ENCODE results near the gene RNH1. TPM values are rescaled to one million over a fixed set of nuclear protein-coding genes. Genes with fewer than 3 reads are reported as not detected.

RNH1 gene
- total RNA-seq, 1 experiment from 2014 or later, result 60.0 TPM

DNA sequence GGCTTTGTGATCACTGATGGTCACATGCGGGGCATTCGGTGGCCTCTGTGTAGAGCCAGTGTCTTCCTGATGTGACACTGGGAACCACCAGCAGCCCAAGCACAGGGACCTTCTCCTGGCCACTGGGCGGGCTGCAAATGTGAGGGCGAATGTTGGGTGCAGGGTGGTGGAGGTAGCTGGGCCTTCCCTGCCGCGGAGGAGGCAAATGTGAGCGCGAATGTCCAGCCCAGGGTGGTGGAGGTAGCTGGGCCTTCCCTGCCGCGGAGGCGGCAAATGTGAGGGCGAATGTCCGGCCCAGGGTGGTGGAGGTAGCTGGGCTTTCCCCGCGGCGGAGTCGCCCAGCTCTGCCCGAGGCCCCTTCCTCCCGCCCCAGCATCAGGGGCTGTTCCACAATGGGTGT, 33.6 kb downstream of the RNH1 start:
- H3T11ph ChIP-seq (ENCODE audit: low read length), result no peak overlapping the region
- H3K27me3 Mint-ChIP-seq (ENCODE audit: low read depth), result no peaks in the 10 kb centered on the region
- no peak overlapping the region for H3K4ac ChIP-seq (ENCODE audit: low read depth, low read length)
- H3K36me3 Mint-ChIP-seq (ENCODE audit: insufficient read depth in 1 of 3, low read depth in 3 of 3), result peaks cover 2 to 4% (median 3%) of the 10 kb centered on the region in 3 experiments; a peak in 4 of 7 replicates
- no peak overlapping the region for H2BK15ac ChIP-seq (ENCODE audit: low read depth, low read length)
- no peaks in the 10 kb centered on the region for H3K79me1 ChIP-seq (ENCODE audit: insufficient read depth, low read depth, low read length, poor library complexity, severe bottlenecking)
- H4K8ac ChIP-seq (replicated peaks; ENCODE audit: insufficient read length, low read depth, low read length), result no peak overlapping the region
- no peak overlapping the region for H2BK120ac ChIP-seq (ENCODE audit: low read depth, low read length, poor library complexity, severe bottlenecking)
- no peak overlapping the region for H3K14ac ChIP-seq (ENCODE audit: insufficient read depth, low read length)
- no peak overlapping the region for H3K23ac ChIP-seq (ENCODE audit: insufficient read length, low read depth, low read length)
- H3K4me3 Mint-ChIP-seq, result no peak overlapping the region
- H3K9me3 Mint-ChIP-seq, result no peaks in the 10 kb centered on the region
- H3K4me1 ChIP-seq (ENCODE audit: insufficient read depth, low read length), result peaks cover 4% of the 10 kb centered on the region; the same call in 1 of the 2 replicates
- no peak overlapping the region for H3K9ac ChIP-seq (ENCODE audit: extremely low read depth, insufficient read length, low read length)
- H3K4me2 ChIP-seq (ENCODE audit: insufficient read depth, insufficient read length, low read length), result no peak overlapping the region
- no peak for DNase-seq
- no peak overlapping the region for H4K91ac ChIP-seq (ENCODE audit: insufficient read length, low read depth, low read length)
- no peak overlapping the region for H2BK12ac ChIP-seq (ENCODE audit: insufficient read length, low read depth, low read length)
- H3K4me1 Mint-ChIP-seq, result peaks cover 15 to 31% of the 10 kb centered on the region in 2 experiments
- H3K27me3 ChIP-seq (ENCODE audit: insufficient read depth, low read length), result no peaks in the 10 kb centered on the region
- no peak overlapping the region for H3K18ac ChIP-seq (ENCODE audit: insufficient read length, low read depth, low read length)
- no peak overlapping the region for H2BK20ac ChIP-seq (ENCODE audit: low read depth, low read length, poor library complexity, severe bottlenecking)
- no CpG with 5 or more reads among the region's 19 CpGs for WGBS (ENCODE audit: extremely low coverage, insufficient read length, low lambda C conversion rate)
- no peak overlapping the region for H2AK5ac ChIP-seq (ENCODE audit: insufficient read length, low read length)
- H3K56ac ChIP-seq (ENCODE audit: insufficient read length, low read depth, low read length), result no peak overlapping the region
- no peaks in the 10 kb centered on the region for H3K9me3 ChIP-seq (ENCODE audit: control insufficient read depth, low read depth, low read length)
- TF ChIP-seq, protein P1, sequence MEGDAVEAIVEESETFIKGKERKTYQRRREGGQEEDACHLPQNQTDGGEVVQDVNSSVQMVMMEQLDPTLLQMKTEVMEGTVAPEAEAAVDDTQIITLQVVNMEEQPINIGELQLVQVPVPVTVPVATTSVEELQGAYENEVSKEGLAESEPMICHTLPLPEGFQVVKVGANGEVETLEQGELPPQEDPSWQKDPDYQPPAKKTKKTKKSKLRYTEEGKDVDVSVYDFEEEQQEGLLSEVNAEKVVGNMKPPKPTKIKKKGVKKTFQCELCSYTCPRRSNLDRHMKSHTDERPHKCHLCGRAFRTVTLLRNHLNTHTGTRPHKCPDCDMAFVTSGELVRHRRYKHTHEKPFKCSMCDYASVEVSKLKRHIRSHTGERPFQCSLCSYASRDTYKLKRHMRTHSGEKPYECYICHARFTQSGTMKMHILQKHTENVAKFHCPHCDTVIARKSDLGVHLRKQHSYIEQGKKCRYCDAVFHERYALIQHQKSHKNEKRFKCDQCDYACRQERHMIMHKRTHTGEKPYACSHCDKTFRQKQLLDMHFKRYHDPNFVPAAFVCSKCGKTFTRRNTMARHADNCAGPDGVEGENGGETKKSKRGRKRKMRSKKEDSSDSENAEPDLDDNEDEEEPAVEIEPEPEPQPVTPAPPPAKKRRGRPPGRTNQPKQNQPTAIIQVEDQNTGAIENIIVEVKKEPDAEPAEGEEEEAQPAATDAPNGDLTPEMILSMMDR (conservative IDR thresholded peaks at IDR 0.05), result no peak
- H3K27ac Mint-ChIP-seq, result peak overlapping the region; percentile 33 to 64 (median 64); a peak in 5 of 7 replicates
- no peaks in the 10 kb centered on the region; the same call in 1 of the 2 replicates for H3K79me2 ChIP-seq (ENCODE audit: insufficient read depth, low read length)
- no peak overlapping the region for H3K27ac ChIP-seq (ENCODE audit: insufficient read length, low read depth, low read length)
- H2BK5ac ChIP-seq (ENCODE audit: insufficient read length, low read length), result no peak overlapping the region
- no peaks in the 10 kb centered on the region for H4K20me1 ChIP-seq (ENCODE audit: control insufficient read depth, insufficient read depth, insufficient read length)
- no peak overlapping the region for H4K5ac ChIP-seq (ENCODE audit: insufficient read length, low read depth, low read length)
- H2AFZ ChIP-seq (ENCODE audit: low read length), result no peak overlapping the region
- no peaks in the 10 kb centered on the region for H3K23me2 ChIP-seq (ENCODE audit: insufficient read length, low read depth, low read length, poor library complexity, severe bottlenecking)
